Neuronal stem cell (in vitro differentiated cells): ENCODE data around the gene RIT2.

Experiments used
- DNase-seq: peaks from one replicate; pipeline ENCODE4 v3.0.0-alpha.2; 2013; ENCODE audit warnings: low spot score
- H2AFZ ChIP-seq: one replicate; pipeline ENCODE4 v1.6.1; 2013; ENCODE audit warnings: mild to moderate bottlenecking, low read length, inconsistent platforms
- H2AK5ac ChIP-seq: 2 replicates; pipeline ENCODE4 v1.6.1; 2013; ENCODE audit warnings: low read depth, mild to moderate bottlenecking, inconsistent platforms, low read length, moderate library complexity, mixed read lengths
- H2BK120ac ChIP-seq: 2 replicates; pipeline ENCODE4 v1.6.1; 2013; ENCODE audit warnings: low read depth, mild to moderate bottlenecking, inconsistent platforms, low read length, moderate library complexity, mixed read lengths
- H2BK12ac ChIP-seq: one replicate; pipeline ENCODE4 v1.6.1; 2013; ENCODE audit warnings: low read length, inconsistent platforms
- H2BK15ac ChIP-seq: 2 replicates; pipeline ENCODE4 v1.6.1; 2013; ENCODE audit warnings: mild to moderate bottlenecking, low read length, inconsistent platforms, mixed read lengths
- H2BK5ac ChIP-seq: one replicate; pipeline ENCODE4 v1.6.1; 2013; ENCODE audit warnings: inconsistent platforms, mild to moderate bottlenecking, low read length, moderate library complexity
- H3K14ac ChIP-seq: one replicate; pipeline ENCODE4 v1.6.1; 2013; ENCODE audit warnings: low read length, inconsistent platforms
- H3K18ac ChIP-seq: 2 replicates; pipeline ENCODE4 v1.6.1; 2013; ENCODE audit warnings: low read length, inconsistent platforms
- H3K23ac ChIP-seq: 2 replicates; pipeline ENCODE4 v1.6.1; 2013; ENCODE audit warnings: low read depth, mild to moderate bottlenecking, mixed read lengths, low read length, inconsistent platforms; ENCODE audit not compliant: poor library complexity
- H3K27ac ChIP-seq: replicated peaks from 3 replicates; pipeline ENCODE4 v1.5.1; 2013; ENCODE audit warnings: low read length, inconsistent platforms
- H3K27me3 ChIP-seq, 3 experiments: 2 replicates each; pipeline ENCODE4 v1.6.1; 2013; ENCODE audit warnings: low read length in 3 of 3, mild to moderate bottlenecking in 2 of 3, inconsistent platforms in 1 of 3, low read depth in 1 of 3, mixed read lengths in 1 of 3, moderate library complexity in 1 of 3; ENCODE audit not compliant: control insufficient read depth in 3 of 3, insufficient read depth in 3 of 3
- H3K36me3 ChIP-seq, 2 donors: replicated peaks in 1 of 2; 2 replicates each; pipeline ENCODE4 v1.6.1; 2013; ENCODE audit warnings: low read length in 2 of 2; ENCODE audit not compliant: control insufficient read depth in 2 of 2, insufficient read depth in 2 of 2
- H3K4ac ChIP-seq: 2 replicates; pipeline ENCODE4 v1.6.1; 2013; ENCODE audit warnings: inconsistent platforms, mild to moderate bottlenecking, low read length, moderate library complexity
- H3K4me1 ChIP-seq, 2 donors: 1 replicate in 1 of 2; 2 replicates in 1 of 2; pipeline ENCODE4 v1.6.1; 2013; ENCODE audit warnings: low read length in 2 of 2, low read depth in 1 of 2; ENCODE audit not compliant: control insufficient read depth in 2 of 2, insufficient read depth in 1 of 2
- H3K4me2 ChIP-seq: one replicate; pipeline ENCODE4 v1.6.1; 2013; ENCODE audit warnings: mild to moderate bottlenecking, low read length, inconsistent platforms; ENCODE audit not compliant: insufficient read depth, poor library complexity, severe bottlenecking
- H3K4me3 ChIP-seq, 2 donors: 2 replicates each; pipeline ENCODE4 v1.5.1; 2013; ENCODE audit warnings: low read length in 2 of 2, mild to moderate bottlenecking in 2 of 2, inconsistent platforms in 1 of 2, moderate library complexity in 1 of 2
- H3K79me1 ChIP-seq: one replicate; pipeline ENCODE4 v1.6.1; 2013; ENCODE audit warnings: low read depth, mild to moderate bottlenecking, inconsistent platforms, low read length, moderate library complexity
- H3K9ac ChIP-seq: one replicate; pipeline ENCODE4 v1.6.1; 2013; ENCODE audit warnings: mild to moderate bottlenecking, low read depth, low read length, inconsistent platforms; ENCODE audit not compliant: poor library complexity
- H3K9me3 ChIP-seq, 2 donors: replicated peaks in 1 of 2; 2 replicates each; pipeline versions ENCODE3 to v1.6.1; 2013; ENCODE audit warnings: low read length in 2 of 2, mild to moderate bottlenecking in 2 of 2, inconsistent platforms in 1 of 2, low read depth in 1 of 2, mixed read lengths in 1 of 2, moderate library complexity in 1 of 2; ENCODE audit not compliant: control insufficient read depth in 2 of 2, insufficient read depth in 1 of 2
- H4K8ac ChIP-seq: one replicate; pipeline ENCODE4 v1.6.1; 2013; ENCODE audit warnings: low read depth, mild to moderate bottlenecking, inconsistent platforms, low read length, moderate library complexity
- H4K91ac ChIP-seq: one replicate; pipeline ENCODE4 v1.6.1; 2013; ENCODE audit warnings: low read length, low read depth, mild to moderate bottlenecking, inconsistent platforms; ENCODE audit not compliant: poor library complexity
- WGBS, 2 donors: extraction: QIAGEN DNeasy Blood & Tissue Kit; methylation state at CpG; one replicate each; pipeline ENCODE4 v1.1.7; 2013; ENCODE audit warnings: missing lambda C conversion rate in 2 of 2, mixed read lengths in 1 of 2; ENCODE audit not compliant: insufficient read length in 2 of 2, insufficient replicate concordance in 1 of 2; ENCODE audit errors: extremely low coverage in 2 of 2; 5-methylcytosine and 5-hydroxymethylcytosine counted together

RIT2 gene

GRCh38 chr18:43022874-43023273, 92.6 kb downstream of the RIT2 start:
- Histone ChIP-seq H3K4me2 (no peak overlapping the region), H2BK120ac (no peak overlapping the region), H2AK5ac (no peak overlapping the region), H3K14ac (no peak overlapping the region), H2BK12ac (no peak overlapping the region), H3K9ac (no peak overlapping the region), H2AFZ (no peak overlapping the region), H3K27ac (no peak overlapping the region), H3K36me3 (no peaks in the 10 kb centered on the region), H4K91ac (no peak overlapping the region), H3K79me1 (no peaks in the 10 kb centered on the region), H3K18ac (no peak overlapping the region), H3K23ac (no peak overlapping the region), H4K8ac (no peak overlapping the region), H3K27me3 (no peaks in the 10 kb centered on the region), H3K4me1 (no peaks in the 10 kb centered on the region), H2BK5ac (no peak overlapping the region), H3K4me3 (no peak overlapping the region), H3K4ac (no peak overlapping the region), H3K9me3 (no peaks in the 10 kb centered on the region), H2BK15ac (no peak overlapping the region)
- DNase-seq = no peak
- WGBS, 2 donors = no CpG with 5 or more reads among the region's 3 CpGs

- H4K8ac ChIP-seq = no peak overlapping the region
- WGBS, 2 donors = no CpG with 5 or more reads among the region's 1 CpG
Observed at GRCh38 chr18:43017622-43018021, 97.9 kb downstream of the RIT2 start.

GRCh38 chr18:43013486-43013885, 102.0 kb downstream of the RIT2 start:
- H3K9me3 ChIP-seq = no peaks in the 10 kb centered on the region
- H2AFZ ChIP-seq = no peak overlapping the region
- H3K14ac ChIP-seq = no peak overlapping the region
- H3K27me3 ChIP-seq = no peaks in the 10 kb centered on the region
- no peak overlapping the region for H2BK12ac ChIP-seq
- H3K4me3 ChIP-seq = no peak overlapping the region
- H4K91ac ChIP-seq = no peak overlapping the region
- no peak for DNase-seq
- H2BK120ac ChIP-seq = no peak overlapping the region
- H3K4ac ChIP-seq = no peak overlapping the region
- no peaks in the 10 kb centered on the region for H3K79me1 ChIP-seq
- H3K23ac ChIP-seq = no peak overlapping the region
- H4K8ac ChIP-seq = no peak overlapping the region
- no peaks in the 10 kb centered on the region for H3K36me3 ChIP-seq
- no peak overlapping the region for H2BK15ac ChIP-seq
- H3K27ac ChIP-seq = no peak overlapping the region
- H2BK5ac ChIP-seq = no peak overlapping the region
- H3K9ac ChIP-seq = no peak overlapping the region
- H3K18ac ChIP-seq = no peak overlapping the region
- no peak overlapping the region for H3K4me2 ChIP-seq
- no CpG with 5 or more reads among the region's 3 CpGs for WGBS, 2 donors
- no peak overlapping the region for H2AK5ac ChIP-seq
- H3K4me1 ChIP-seq = no peaks in the 10 kb centered on the region

More at GRCh38 chr18:43017622-43018021, 97.9 kb downstream of the RIT2 start:
- H3K9ac ChIP-seq = no peak overlapping the region
- no peak overlapping the region for H2BK5ac ChIP-seq
- H3K79me1 ChIP-seq = no peaks in the 10 kb centered on the region
- no peak overlapping the region for H2AK5ac ChIP-seq
- no peak overlapping the region for H3K27ac ChIP-seq
- H3K4me3 ChIP-seq = no peak overlapping the region
- no peak overlapping the region for H3K4ac ChIP-seq
- H2BK120ac ChIP-seq = no peak overlapping the region
- H3K4me2 ChIP-seq = no peak overlapping the region
- no peak overlapping the region for H3K14ac ChIP-seq
- H3K9me3 ChIP-seq = no peaks in the 10 kb centered on the region
- H3K36me3 ChIP-seq = no peaks in the 10 kb centered on the region
- H3K27me3 ChIP-seq = no peaks in the 10 kb centered on the region
- H4K91ac ChIP-seq = no peak overlapping the region
- H3K4me1 ChIP-seq = no peaks in the 10 kb centered on the region
- no peak overlapping the region for H3K23ac ChIP-seq
- H2AFZ ChIP-seq = no peak overlapping the region
- no peak for DNase-seq
- no peak overlapping the region for H2BK15ac ChIP-seq
- no peak overlapping the region for H2BK12ac ChIP-seq
- no peak overlapping the region for H3K18ac ChIP-seq

GRCh38 chr18:43012951-43013350, 102.5 kb downstream of the RIT2 start:
- Histone ChIP-seq H3K27me3 (no peaks in the 10 kb centered on the region), H3K14ac (no peak overlapping the region), H3K4me3 (no peak overlapping the region), H3K79me1 (no peaks in the 10 kb centered on the region), H3K18ac (no peak overlapping the region), H3K4ac (no peak overlapping the region), H2BK12ac (no peak overlapping the region), H3K4me2 (no peak overlapping the region), H2BK5ac (no peak overlapping the region), H2BK15ac (no peak overlapping the region), H4K91ac (no peak overlapping the region), H3K36me3 (no peaks in the 10 kb centered on the region), H3K9ac (no peak overlapping the region), H2AK5ac (no peak overlapping the region), H2AFZ (no peak overlapping the region), H3K9me3 (no peaks in the 10 kb centered on the region), H3K23ac (no peak overlapping the region), H4K8ac (no peak overlapping the region), H3K27ac (no peak overlapping the region), H3K4me1 (no peaks in the 10 kb centered on the region), H2BK120ac (no peak overlapping the region)
- no CpG with 5 or more reads among the region's 2 CpGs for WGBS, 2 donors
- DNase-seq = no peak
